Measurements from ENCODE around the gene PPFIA4.

- no peak for TF ChIP-seq EZH2 (IDR thresholded peaks at IDR 0.05; ENCODE audit: borderline replicate concordance, low read depth, low read length, severe bottlenecking)
- no peak for TF ChIP-seq CTCF (IDR thresholded peaks at IDR 0.05; ENCODE audit: borderline replicate concordance, extremely low read depth, low read length, poor library complexity, severe bottlenecking)
These were observed 25.9 kb upstream of the PPFIA4 start for GRCh38 chr1:203000217-203000944.

Measured in DND-41 (cell line).